ENCODE results near the gene WSCD1.

The WSCD1 gene

GRCh38 chr17:6088141-6088540 is 18.0 kb downstream of the WSCD1 start:
- DNase-seq: no peak

DNA sequence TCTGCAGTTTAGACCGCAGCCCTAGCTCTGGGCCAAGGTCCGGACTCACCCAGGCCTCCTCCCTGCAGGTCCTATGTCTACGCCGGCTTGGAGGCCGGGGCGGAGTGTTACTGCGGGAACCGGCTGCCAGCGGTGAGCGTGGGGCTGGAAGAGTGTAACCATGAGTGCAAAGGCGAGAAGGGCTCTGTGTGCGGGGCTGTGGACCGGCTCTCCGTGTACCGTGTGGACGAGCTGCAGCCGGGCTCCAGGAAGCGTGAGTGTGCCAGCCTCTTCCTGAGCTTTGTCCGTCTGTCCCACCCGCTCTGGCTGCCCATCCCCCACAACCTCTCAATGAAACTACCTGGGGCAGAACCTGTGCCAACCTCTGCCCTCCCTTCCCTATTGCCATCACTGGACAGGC is 20.1 kb downstream of the WSCD1 start:
- DNase-seq: no peak

- no peak for DNase-seq
Observed at GRCh38 chr17:6092182-6092902, 22.2 kb downstream of the WSCD1 start.

DNA sequence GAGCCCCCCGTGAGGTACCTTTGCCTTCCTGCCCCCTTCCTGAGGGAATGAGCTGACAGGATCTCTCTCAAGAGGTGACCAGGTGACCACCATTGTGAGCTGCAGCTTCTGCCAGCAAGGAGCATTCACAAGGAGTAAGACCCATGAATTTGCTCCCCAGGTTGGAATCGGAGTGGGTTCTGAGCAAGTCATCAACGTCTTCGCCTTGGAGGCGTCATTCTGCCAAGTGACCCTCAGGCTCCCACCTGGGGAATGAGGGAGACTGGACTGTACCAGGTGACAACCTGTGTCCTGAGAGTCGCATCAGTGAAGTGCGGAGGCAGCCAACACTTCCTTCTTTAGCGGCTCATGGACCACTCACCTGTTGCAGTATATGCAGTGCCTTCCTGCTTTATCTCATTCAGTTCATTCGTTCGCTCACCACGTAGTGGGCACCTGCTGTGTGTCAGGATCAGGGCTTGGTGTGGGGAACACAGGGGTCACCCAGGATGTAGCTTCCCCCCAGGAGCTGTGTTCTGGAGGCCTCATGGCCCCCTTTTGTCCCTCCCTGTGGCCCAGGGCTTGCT is 22.8 kb downstream of the WSCD1 start:
- DNase-seq: no peak

GRCh38 chr17:6094453-6094852 is 24.3 kb downstream of the WSCD1 start:
- DNase-seq: no peak

DNA sequence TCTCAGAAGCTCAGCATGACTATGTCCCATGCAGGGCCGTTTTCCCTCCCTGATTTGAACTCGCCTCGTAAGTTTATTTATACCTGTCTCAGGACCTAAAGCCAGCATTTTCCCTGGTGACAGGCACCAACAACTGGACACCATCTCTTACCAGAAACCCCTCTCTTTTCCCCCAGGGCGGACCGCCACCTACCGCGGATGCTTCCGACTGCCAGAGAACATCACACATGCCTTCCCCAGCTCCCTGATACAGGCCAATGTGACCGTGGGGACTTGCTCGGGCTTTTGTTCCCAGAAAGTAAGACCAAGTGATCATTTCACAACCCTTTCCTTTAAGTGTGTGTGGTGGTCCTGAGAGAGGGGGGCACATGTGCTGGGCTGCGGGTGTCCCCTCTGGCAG is 24.7 kb downstream of the WSCD1 start:
- no peak for DNase-seq

DNA sequence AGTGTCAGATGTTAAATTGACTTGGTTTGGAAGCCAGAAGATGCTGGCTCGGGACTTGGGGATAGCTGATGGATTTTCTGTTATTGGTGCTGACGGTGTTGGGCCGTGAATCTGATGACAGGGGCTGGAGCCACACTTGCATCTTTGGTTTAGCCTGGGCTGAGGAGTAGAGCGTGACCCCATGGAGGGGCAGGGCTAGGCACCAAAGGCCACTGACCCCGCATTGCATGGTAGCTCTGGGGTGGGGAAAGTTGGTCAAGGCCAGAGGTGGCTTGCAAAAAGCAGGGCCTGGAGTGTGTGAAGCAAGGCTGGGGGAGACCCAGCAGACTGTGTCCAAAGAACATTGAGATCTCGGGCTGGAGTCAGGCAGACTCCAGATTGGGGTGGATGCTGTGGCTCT is 25.3 kb downstream of the WSCD1 start:
- DNase-seq: no peak

- no peak for DNase-seq
Observed at GRCh38 chr17:6096201-6097004, 26.2 kb downstream of the WSCD1 start.

- no peak for DNase-seq
Observed at GRCh38 chr17:6097005-6097279, 26.8 kb downstream of the WSCD1 start.

DNA sequence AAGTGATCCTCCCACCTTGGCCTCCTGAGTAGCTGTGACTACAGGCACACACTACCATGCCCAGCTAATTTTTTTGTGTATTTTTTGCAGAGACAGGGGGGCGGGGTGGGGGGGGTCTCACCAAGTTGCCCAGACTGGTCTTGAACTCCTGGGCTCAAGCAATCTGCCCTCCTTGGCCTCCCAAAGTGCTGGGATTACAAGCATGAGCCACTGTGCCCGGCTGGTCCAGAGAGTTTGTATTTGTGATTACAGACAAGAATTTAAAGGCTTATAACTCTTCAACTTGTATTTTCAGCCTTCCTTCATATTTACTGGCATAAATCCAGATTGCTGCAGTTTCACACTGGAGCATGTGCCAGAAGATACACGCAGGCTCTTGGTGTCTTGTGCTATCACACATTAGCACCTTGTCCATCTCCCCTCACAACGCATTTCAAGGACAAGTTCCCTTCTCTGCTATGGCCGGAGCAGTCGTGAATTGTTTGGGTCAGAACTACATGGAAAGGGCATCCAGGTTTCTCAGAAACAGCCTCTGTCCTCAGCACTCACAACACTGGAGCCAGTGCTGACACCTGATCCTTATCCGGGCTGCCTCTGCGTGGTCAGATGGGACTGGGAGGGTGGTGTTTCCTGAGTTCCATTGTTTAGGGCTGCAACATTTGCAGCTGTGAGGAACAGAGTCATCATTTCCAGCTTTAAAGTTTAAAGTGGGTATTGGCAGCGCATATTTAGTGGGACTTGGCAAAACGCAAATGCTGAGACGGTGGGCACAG is 28.1 kb downstream of the WSCD1 start:
- DNase-seq: no peak

GRCh38 chr17:6098823-6099180 is 28.6 kb downstream of the WSCD1 start:
- DNase-seq: no peak

- no peak for DNase-seq
Observed at GRCh38 chr17:6099492-6099891, 29.3 kb downstream of the WSCD1 start.

DNA sequence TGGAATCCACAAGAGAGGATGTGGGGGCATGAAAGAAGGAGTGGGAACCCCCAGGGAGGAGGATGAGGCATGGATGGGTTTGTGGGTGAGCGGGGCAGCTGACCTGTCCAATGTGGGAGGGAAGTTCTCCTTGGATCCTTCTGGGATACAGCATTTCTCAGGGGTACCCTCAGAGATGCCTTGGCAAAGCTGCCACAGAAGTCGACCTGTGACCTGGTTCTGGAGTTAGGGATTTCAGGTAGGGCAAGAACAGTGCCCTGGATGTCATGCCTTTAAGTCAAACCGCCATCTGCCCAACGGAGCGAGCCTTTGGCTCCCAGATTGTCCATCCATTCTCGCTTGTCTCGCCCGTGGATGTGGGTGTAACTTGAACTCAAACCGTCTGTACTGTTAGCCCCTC is 30.0 kb downstream of the WSCD1 start:
- no peak for DNase-seq

GRCh38 chr17:6100891-6101500 is 30.8 kb downstream of the WSCD1 start:
- DNase-seq: no peak

GRCh38 chr17:6101706-6102105 is 31.5 kb downstream of the WSCD1 start:
- DNase-seq: no peak

DNA sequence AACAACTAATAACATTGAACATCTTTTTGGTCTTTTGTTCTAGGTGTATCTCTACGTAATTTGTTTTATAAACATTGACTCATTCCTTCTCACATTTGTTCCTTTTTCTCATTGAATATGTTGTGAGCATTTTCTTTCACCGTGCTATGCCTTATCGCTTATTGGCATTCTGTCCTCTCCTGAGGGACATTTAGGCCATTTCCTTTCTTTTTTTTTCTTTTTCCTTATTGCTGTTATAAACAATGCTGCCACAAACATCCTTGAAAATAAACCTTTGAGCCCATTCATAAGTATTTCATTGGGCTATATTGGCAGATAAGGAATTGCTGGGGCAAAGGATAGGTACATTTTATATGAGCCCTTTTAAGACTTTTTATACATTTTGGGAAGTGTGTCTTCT is 32.4 kb downstream of the WSCD1 start:
- DNase-seq: no peak

DNA sequence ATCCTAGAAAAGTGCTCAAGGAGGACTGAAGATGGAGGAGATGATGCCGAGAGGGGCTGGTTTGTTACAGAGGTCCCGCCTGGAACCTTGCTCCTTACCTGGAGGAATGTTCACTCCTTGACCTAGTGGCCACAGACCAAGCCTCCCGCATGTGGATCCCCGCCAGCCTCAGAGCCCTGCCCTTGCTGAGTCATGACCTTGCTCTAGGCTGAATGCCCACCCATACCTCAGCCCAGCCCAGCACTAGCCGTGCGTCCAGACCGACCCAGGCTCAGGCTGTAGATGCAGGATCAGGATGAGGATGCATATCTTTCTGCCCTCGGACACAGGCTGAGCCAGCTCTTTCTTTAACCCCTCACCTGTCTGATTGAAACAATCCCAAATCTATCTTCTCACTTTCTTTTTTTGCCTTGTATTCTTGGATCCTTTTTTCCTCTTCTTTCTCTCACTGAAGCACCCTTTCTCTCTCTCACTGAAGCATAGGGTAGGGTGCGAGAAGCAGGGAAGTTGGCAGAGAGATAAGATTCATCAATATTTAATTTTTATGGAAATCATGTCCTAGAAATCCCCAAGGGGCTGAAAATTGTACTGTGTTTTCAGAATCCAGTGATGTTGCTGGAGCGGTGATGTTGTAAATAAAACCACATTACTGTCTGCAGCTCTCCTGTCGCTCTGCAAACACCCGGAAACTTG is 34.9 kb downstream of the WSCD1 start:
- DNase-seq: no peak

DNA sequence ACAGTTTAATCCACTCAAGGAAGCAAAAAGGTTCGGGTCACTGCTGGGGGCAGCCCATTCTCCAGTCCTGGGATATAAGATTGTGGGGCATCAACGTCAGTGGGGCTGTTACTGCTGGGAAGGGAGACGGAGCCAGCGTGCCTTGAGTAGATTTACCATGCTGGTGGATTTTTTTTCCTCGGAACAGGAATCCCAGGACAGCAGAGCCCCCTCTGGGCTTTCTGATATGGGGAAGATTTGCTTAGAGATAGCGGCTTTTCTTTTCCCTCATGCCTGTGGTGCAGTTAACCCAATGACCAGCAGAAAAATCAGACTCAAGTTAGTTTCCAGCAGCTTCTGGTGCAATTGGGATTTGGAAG is 35.4 kb downstream of the WSCD1 start:
- DNase-seq: no peak

- no peak for DNase-seq
Observed at GRCh38 chr17:6106212-6106611, 36.0 kb downstream of the WSCD1 start.

- no peak for DNase-seq
Observed at GRCh38 chr17:6107791-6108190, 37.6 kb downstream of the WSCD1 start.

DNA sequence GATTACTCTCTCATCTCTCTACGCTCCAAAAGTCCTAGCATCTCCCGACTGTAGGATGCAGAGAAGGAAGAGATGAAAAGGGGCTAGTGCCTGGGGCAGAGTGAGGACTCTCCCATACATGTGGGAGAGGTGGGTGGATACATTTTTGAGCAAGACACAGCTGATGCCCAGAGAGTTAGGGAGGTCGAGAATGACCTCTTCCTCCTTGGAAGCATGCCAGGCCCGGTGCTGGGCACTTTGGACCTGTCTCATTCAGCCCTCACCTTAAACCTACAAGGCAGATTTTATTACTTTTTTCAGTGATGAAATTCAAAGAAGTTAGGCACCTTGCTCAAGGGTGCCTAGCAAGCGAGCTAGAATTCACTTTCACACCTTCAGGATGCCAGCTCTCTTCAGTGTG is 38.2 kb downstream of the WSCD1 start:
- no peak for DNase-seq

- DNase-seq: no peak
Observed at GRCh38 chr17:6108987-6109386, 38.8 kb downstream of the WSCD1 start.

GRCh38 chr17:6109536-6109935 is 39.4 kb downstream of the WSCD1 start:
- DNase-seq: no peak

Measured in activated T-cell treated with anti-CD3 and anti-CD28 coated beads, Interleukin-2, amount 50 U/mL, for 48 hours (primary cell).